Measurements from ENCODE around the gene ZNF578.
"Not testable (repeated sequence)": the region's sequence is repeated elsewhere in the genome, so short reads cannot be mapped to it uniquely, and the experiment has no call there.

The ZNF578 gene

DNA sequence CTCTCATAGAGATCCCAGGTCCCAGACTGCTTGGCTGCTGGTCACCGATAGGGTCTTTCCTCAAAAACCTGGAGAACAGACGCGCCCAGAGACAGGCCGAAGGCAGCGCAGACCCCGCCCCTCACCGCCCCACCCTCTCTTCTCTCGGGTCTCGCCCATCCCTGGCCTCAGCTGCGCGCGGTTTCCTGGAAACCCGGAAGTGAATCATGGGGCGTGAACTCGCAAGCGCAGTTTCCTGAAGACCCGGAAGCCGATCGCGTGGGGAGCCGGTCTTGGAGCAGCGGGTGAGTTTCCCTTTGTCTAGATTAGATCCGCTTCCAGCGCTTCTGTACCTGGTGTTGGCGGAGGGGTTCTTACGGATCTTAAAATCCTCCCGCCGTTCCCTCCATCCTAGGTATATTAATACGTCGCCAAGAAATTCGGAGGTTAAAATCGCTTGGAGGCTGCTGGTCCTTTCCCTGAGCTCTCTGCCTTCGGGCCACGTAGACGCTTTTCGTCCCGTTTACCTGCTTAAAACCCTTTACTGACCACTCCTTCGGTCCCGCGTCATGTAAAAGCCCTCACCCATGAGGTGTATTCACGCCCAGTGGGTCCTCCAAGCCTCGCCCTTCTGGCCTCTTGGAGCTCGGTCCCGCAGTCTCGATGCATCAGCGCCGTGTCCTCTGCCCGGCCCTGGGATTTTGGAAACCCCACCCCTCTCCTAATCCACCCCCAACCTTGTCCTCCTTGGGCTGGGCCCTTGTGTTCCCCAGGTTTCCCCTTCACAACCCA, at the start of gene ZNF578:
ZNF578 (plus strand) TSS at position 230 of the 771 bp plus-strand sequence. CDS start 48,293 bp downstream, outside the sequence.
- in situ Hi-C loops (cut with HindIII; ENCODE audit: low sequenced_read_pairs) = no loop called here

- in situ Hi-C loops (cut with HindIII; ENCODE audit: low sequenced_read_pairs) = no loop called here
These were observed 43.1 kb upstream of the ZNF578 start for GRCh38 chr19:52410276-52410675.

- in situ Hi-C loops (cut with HindIII; ENCODE audit: low sequenced_read_pairs) = no loop called here
These were observed 37.6 kb upstream of the ZNF578 start for GRCh38 chr19:52415711-52416110.

DNA sequence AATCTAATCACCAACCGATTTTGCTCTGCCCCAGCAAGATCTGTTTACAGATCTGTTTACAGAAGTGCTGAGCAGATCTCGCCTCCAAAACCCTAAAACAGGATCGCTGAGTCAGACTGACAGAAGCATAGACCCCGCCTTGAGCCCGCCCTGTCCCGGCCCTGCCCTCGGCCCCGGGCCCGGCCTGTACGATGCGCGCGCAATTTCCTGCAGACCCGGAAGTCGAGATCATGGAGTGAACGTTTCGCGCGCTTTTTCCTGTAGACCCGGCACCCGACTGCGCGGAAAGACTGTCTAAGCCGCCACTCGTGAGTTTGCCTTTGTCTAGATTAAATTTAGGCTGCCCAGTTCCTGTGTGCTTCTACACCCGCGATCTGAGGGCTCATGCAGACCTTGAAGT, 24.4 kb upstream of the ZNF578 start, which contains the start of gene ZNF534:
ZNF534 (plus strand) TSS at position 212 of the 400 bp plus-strand sequence. CDS start 2,327 bp downstream, outside the sequence.
- in situ Hi-C loops (cut with HindIII; ENCODE audit: low sequenced_read_pairs) = no loop called here

GRCh38 chr19:52442179-52442578, 11.2 kb upstream of the ZNF578 start:
- in situ Hi-C loops (cut with HindIII; ENCODE audit: low sequenced_read_pairs) = no loop called here

DNA sequence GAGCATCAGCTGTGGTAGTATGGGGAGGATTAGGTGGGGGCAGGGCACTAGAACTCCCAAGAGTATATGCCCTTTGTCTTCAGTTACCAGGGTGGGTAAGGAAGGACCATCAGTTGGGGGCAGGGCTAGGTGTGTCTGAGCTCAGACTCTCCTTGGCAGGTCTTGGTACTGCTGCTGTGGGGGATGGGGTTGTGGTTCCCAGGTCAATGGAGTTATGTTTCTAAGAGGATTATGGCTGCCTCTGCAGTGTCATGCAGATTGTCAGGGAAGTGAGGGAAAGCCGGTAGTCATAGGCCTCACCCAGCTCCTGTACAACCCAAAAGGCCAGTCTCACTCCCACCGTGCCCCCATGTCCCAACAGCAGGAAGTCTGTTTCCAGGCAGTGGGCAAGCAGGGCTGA, 8.8 kb upstream of the ZNF578 start:
- in situ Hi-C loops (cut with HindIII; ENCODE audit: low sequenced_read_pairs) = no loop called here

- in situ Hi-C loops (cut with HindIII; ENCODE audit: low sequenced_read_pairs) = no loop called here
These were observed 2.1 kb upstream of the ZNF578 start for GRCh38 chr19:52451241-52451640.

GRCh38 chr19:52464798-52465470, 11.6 kb downstream of the ZNF578 start:
- in situ Hi-C loops (cut with HindIII; ENCODE audit: low sequenced_read_pairs) = no loop called here

DNA sequence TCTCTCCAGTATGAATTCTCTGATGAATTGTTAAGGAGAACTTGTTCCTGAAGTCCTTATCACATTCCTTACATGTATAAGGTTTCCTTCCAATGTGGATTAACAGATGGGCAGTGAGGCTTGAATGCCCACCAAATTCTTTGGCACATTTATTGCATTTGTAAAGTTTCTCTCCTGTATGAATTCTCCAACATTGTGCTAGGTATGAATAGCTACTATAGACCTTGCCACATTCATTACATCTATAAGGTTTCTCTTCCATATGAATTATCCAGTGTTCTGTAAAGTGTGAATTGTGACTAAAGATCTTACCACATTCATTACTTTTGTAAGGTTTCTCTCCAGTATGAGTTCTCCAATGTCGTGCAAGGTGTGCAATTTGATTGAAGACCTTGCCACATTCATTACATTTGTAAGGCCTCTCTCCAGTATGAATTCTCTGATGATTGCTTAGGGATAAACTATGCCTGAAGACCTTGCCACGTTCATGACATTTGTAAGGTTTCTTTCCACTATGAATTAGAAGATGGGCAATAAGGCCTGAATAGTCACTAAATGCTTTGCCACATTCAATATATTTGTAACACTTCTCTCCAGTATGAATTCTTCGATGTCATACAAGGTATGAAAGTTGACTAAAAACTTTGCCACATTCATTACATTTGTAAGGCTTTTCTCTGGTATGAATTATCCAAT, 20.4 kb downstream of the ZNF578 start:
- in situ Hi-C loops (cut with HindIII; ENCODE audit: low sequenced_read_pairs) = no loop called here

GRCh38 chr19:52474351-52475127, 21.2 kb downstream of the ZNF578 start:
- in situ Hi-C loops (cut with HindIII; ENCODE audit: low sequenced_read_pairs) = no loop called here

GRCh38 chr19:52484111-52484743, 30.9 kb downstream of the ZNF578 start:
- in situ Hi-C loops (cut with HindIII; ENCODE audit: low sequenced_read_pairs) = not testable (repeated sequence)

DNA sequence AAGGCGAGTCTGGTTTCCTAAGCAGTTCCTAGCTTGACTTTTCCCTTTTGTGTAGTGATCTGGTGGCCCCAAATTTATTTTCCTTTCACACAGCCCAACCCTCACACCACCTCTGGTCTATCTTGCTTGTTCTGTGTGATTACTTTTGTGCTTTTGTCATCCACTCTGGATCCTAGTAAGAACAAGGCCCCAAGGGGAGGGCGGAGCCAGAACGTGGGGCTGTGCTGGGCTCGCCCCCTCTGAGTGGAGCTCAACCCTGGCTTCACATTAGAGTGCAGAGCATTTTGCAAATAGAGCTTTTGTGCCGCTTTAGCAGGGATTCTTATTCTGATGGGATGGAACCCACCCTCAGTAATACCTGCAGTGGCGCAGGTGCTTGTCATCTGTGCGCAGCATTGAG, 31.7 kb downstream of the ZNF578 start:
- in situ Hi-C loops (cut with HindIII; ENCODE audit: low sequenced_read_pairs) = not testable (repeated sequence)

- in situ Hi-C loops (cut with HindIII; ENCODE audit: low sequenced_read_pairs) = not testable (repeated sequence)
These were observed 32.3 kb downstream of the ZNF578 start for GRCh38 chr19:52485561-52486240.

DNA sequence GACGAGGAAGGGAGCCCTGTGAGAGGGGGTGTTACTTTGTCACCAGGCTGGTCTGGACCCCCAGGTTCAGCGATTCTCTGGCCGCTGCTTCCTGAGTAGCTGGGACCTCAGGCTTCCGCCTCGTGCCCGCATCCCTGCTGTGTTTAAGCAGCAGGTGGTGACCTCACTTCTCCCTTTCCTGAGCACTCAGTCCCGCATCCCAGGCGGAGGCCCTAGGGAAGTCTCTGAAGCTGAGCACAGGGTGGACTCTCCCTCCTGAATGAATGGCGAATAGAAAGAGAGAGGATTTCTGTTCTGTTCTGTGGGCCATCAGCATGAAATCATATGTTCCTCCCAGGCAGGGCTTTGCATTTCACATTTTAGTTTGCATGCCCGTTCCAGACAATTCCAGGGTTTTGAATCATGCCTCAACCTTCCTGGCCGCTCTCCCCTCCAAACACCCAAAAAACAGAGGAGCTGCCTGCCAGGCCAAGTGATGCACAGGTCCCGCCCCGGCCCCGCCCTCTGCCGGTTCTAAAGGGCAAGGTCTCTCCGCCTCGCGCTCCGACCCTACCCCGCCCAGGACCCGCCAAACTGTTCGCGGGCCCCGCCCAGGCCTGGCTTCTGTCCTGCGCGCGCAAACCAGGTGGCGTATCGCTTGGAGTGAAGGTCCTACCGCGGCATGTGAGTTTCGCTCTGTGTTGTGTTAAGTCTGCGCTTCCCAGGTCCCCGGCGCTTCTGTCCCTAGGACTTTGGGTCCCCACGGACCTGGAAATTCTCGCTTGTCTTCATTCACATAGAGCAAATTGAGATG, 39.0 kb downstream of the ZNF578 start:
- in situ Hi-C loops (cut with HindIII; ENCODE audit: low sequenced_read_pairs) = no loop called here

DNA sequence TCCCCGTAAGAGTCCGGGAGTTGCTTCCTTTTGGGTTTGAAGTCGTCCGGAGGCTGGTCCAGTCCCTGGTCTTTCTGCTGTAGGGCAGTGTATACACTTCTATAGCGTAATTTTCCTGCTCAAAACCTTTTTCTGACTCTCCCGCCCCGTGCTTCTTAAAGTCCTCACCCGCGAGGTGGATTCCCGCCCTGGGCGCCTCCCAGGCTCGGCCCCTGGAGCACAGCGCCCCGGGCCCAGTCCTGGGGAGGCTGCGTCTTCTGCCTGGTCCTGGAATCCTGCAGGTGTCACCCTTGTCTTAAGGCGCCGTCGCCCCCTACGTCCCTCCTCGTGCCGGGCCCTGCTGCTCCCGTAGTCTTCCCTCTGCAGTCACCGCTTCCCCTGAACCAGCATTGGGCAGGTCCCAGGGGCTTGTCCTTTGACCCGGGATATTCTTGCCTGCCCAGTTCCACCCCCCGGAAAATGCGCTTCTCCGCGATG, 39.7 kb downstream of the ZNF578 start:
- in situ Hi-C loops (cut with HindIII; ENCODE audit: low sequenced_read_pairs) = no loop called here

DNA sequence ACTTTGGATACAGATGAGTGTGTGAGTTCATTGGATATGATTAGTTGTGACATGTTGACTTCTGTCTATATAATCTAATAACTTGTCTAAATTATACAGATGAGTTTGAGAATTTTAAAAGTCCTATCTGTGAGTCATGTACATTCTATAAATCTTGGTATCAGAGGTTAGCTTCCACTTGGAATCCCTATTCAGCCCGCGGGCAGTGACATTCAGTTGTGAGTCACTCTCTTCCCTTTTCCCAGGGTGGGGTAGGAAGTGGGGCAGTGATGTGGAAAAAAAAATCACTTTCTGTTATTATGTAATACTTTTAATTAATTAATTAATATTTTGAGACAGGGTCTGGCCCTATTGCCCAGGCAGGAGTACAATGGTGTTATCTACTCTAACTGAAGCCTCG, 41.2 kb downstream of the ZNF578 start:
- in situ Hi-C loops (cut with HindIII; ENCODE audit: low sequenced_read_pairs) = no loop called here

DNA sequence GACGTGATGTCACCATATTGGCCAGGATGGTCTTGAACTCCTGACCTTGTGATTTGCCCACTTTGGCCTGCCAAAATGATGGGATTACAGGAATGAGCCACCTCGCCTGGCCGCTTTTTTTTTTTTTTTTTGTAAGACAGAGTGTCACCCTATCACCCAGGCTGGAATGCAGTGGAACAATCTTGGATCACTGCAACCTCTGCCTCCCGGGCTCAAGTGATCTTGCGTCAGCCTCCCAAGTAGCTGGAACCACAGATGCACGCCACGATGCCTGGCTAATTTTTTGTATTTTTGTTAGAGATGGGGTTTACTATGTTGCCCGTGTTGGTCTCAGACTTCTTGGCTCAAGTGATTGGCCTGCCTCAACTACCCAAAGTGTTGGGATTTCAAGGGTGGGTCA, 45.2 kb downstream of the ZNF578 start:
- in situ Hi-C loops (cut with HindIII; ENCODE audit: low sequenced_read_pairs) = no loop called here

DNA sequence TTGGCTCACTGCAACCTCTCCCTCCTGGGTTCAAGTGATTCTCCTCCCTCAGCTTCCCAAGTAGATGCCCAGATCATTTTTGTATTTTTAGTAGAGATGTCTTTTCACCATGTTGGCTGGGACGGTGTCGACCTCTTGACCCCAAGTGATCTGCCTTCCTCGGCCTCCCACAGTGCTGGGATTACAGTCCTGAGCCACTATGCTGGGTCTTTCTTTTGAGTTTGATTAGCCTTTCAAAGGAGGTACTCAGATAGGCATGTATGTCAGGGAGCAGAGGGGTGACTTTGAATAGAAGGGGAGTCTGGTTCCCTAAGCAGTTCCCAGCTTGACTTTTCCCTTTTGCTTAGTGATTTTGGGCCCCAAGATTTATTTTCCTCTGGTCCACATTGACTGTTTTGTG, 47.1 kb downstream of the ZNF578 start:
- in situ Hi-C loops (cut with HindIII; ENCODE audit: low sequenced_read_pairs) = not testable (repeated sequence)

GRCh38 chr19:52500991-52501390, 47.6 kb downstream of the ZNF578 start:
- in situ Hi-C loops (cut with HindIII; ENCODE audit: low sequenced_read_pairs) = not testable (repeated sequence)

Measured in DLD1 (cell line).